ENCODE results near the gene IFNGR2.

- TF ChIP-seq RAD21 (IDR thresholded peaks at IDR 0.05; ENCODE audit: low read length) (no peak), CTCF (IDR thresholded peaks at IDR 0.05) (no peak), TAF1 (IDR thresholded peaks at IDR 0.05; ENCODE audit: borderline replicate concordance, low read depth, low read length) (no peak; the same call in 1 of the 2 replicates), EZH2phosphoT487 (IDR thresholded peaks at IDR 0.05; ENCODE audit: borderline replicate concordance, low read depth) (no peak), GATA2 (CRISPR knock-in tag; IDR thresholded peaks at IDR 0.05) (no peak), MAX (IDR thresholded peaks at IDR 0.05; ENCODE audit: low read depth) (peak; percentile 66; the same call in 1 of the 2 replicates), REST (IDR thresholded peaks at IDR 0.05; ENCODE audit: low read depth, low read length) (peak; percentile 10; the same call in 1 of the 2 replicates), POLR2AphosphoS5 (IDR thresholded peaks at IDR 0.05; ENCODE audit: low read depth, low read length) (peak; percentile 72; the same call in 1 of the 2 replicates), GABPA (IDR thresholded peaks at IDR 0.05; ENCODE audit: low read depth) (0 out of 2 replicates have a peak, but pooled peaks have one; percentile 40)
Observed at GRCh38 chr21:33380483-33380998, 22.7 kb upstream of the IFNGR2 start.
